CD4-positive, CD25-positive, alpha-beta regulatory T cell (primary cell): Measurements from ENCODE around the gene POLN. TPM values are rescaled to one million over a fixed set of nuclear protein-coding genes. Genes with fewer than 3 reads are reported as not detected.

ENCODE experiments used
- ATAC-seq, 2 donors: fragments of 150-1000 bp; cut with Tn5 transposase; one replicate each; pipeline ENCODE4 v1.10.0; 2021; ENCODE audit warnings: low read depth in 2 of 2, moderate number of reproducible peaks in 2 of 2, moderate library complexity in 1 of 2
- DNase-seq, 3 donors: peaks; one replicate each; pipeline versions ENCODE4 v3.0.0 to v3.0.0-alpha.2; 2012 to 2022; ENCODE audit warnings: mixed read lengths in 1 of 3
- H3K27ac ChIP-seq: one replicate; pipeline ENCODE4 v1.7.0; 2013; ENCODE audit warnings: mild to moderate bottlenecking, low read length; ENCODE audit not compliant: insufficient read depth, poor library complexity, severe bottlenecking
- H3K27me3 ChIP-seq: one replicate; pipeline ENCODE4 v1.7.0; 2013; ENCODE audit warnings: low read length; ENCODE audit not compliant: control insufficient read depth, insufficient read depth
- H3K36me3 ChIP-seq: one replicate; pipeline ENCODE4 v1.7.0; 2013; ENCODE audit warnings: mild to moderate bottlenecking, low read length, moderate library complexity; ENCODE audit not compliant: control insufficient read depth, insufficient read depth
- H3K4me1 ChIP-seq: 2 replicates; pipeline ENCODE4 v1.7.0; 2013; ENCODE audit warnings: mild to moderate bottlenecking, low read length; ENCODE audit not compliant: insufficient read depth, control insufficient read depth, poor library complexity, severe bottlenecking
- H3K4me3 ChIP-seq: one replicate; pipeline ENCODE4 v1.7.0; 2013; ENCODE audit warnings: low read depth, mild to moderate bottlenecking, low read length, moderate library complexity
- H3K9me3 ChIP-seq, 2 experiments: 1 replicate in 1 of 2; 2 replicates in 1 of 2; pipeline ENCODE4 v1.7.0; 2013; ENCODE audit warnings: low read length in 2 of 2, mild to moderate bottlenecking in 1 of 2, moderate library complexity in 1 of 2; ENCODE audit not compliant: control insufficient read depth in 2 of 2
- H3K27ac Mint-ChIP-seq, 3 donors: one replicate each; pipeline ENCODE4 v1.8.0; 2020 to 2022; ENCODE audit warnings: mild to moderate bottlenecking in 3 of 3, mixed read lengths in 3 of 3, moderate library complexity in 2 of 3
- H3K27me3 Mint-ChIP-seq: one replicate; pipeline ENCODE4 v1.8.0; 2022; ENCODE audit warnings: mild to moderate bottlenecking, mixed read lengths
- H3K36me3 Mint-ChIP-seq: one replicate; pipeline ENCODE4 v1.8.0; 2020; ENCODE audit warnings: mixed read lengths
- H3K4me1 Mint-ChIP-seq, 4 donors: one replicate each; pipeline ENCODE4 v1.8.0; 2020 to 2022; ENCODE audit warnings: mixed read lengths in 4 of 4, mild to moderate bottlenecking in 1 of 4
- H3K4me3 Mint-ChIP-seq, 4 donors: one replicate each; pipeline ENCODE4 v1.8.0; 2020 to 2022; ENCODE audit warnings: mild to moderate bottlenecking in 4 of 4, mixed read lengths in 4 of 4, moderate library complexity in 3 of 4
- H3K9me3 Mint-ChIP-seq, 7 donors: one replicate each; pipeline ENCODE4 v1.8.0; 2020 to 2022; ENCODE audit warnings: mixed read lengths in 7 of 7, mild to moderate bottlenecking in 3 of 7, moderate library complexity in 2 of 7
- polyA plus RNA-seq, 4 donors: library from polyadenylated mRNA; unstranded; fragments of 300-500 nt; fragmentation: Illumina TruSeq; gene quantifications; one replicate each; pipeline ENCODE4 v1.2.3, GENCODE V29; 2021
- total RNA-seq: library from RNA; stranded (reverse); gene quantifications from one replicate; pipeline ENCODE4 v1.2.3, GENCODE V29; 2022

The POLN gene
- total and polyA plus RNA-seq, 5 donors from 2014 or later: 0.46 to 4.9 (median 0.94) TPM

GRCh38 chr4:2273221-2273620, 31.3 kb upstream of the POLN start:
- Mint-ChIP-seq H3K4me3 (no peak overlapping the region), H3K4me1 (peaks cover 0 to 4% (median 1%) of the 10 kb centered on the region in 4 donors), H3K27me3 (no peaks in the 10 kb centered on the region), H3K36me3 (peaks cover 7% of the 10 kb centered on the region), H3K9me3 (no peaks in the 10 kb centered on the region), H3K27ac (no peak overlapping the region)
- Histone ChIP-seq H3K4me3 (no peak overlapping the region), H3K9me3 (no peaks in the 10 kb centered on the region), H3K27me3 (no peaks in the 10 kb centered on the region), H3K36me3 (peaks cover 2% of the 10 kb centered on the region), H3K4me1 (no peaks in the 10 kb centered on the region), H3K27ac (no peak overlapping the region)
- DNase-seq (no peak), ATAC-seq (no peak)

GRCh38 chr4:2272828-2273120, 30.9 kb upstream of the POLN start:
- no peaks in the 10 kb centered on the region for H3K9me3 Mint-ChIP-seq
- H3K36me3 Mint-ChIP-seq: peaks cover 7% of the 10 kb centered on the region
- no peaks in the 10 kb centered on the region for H3K4me1 ChIP-seq
- DNase-seq (no peak), ATAC-seq (peak in 1 of 2 donors; percentile 4)
- no peaks in the 10 kb centered on the region for H3K27me3 ChIP-seq
- H3K9me3 ChIP-seq: no peaks in the 10 kb centered on the region
- H3K4me3 Mint-ChIP-seq: no peak overlapping the region
- H3K4me3 ChIP-seq: no peak overlapping the region
- H3K27me3 Mint-ChIP-seq: no peaks in the 10 kb centered on the region
- H3K36me3 ChIP-seq: peaks cover 2% of the 10 kb centered on the region
- H3K27ac Mint-ChIP-seq: no peak overlapping the region
- H3K4me1 Mint-ChIP-seq: peaks cover 0 to 4% (median 1%) of the 10 kb centered on the region in 4 donors
- H3K27ac ChIP-seq: no peak overlapping the region

GRCh38 chr4:2272026-2272827, 30.3 kb upstream of the POLN start:
- Mint-ChIP-seq H3K4me3 (no peak overlapping the region), H3K27me3 (no peaks in the 10 kb centered on the region), H3K36me3 (peaks cover 7% of the 10 kb centered on the region), H3K27ac (no peak overlapping the region), H3K9me3 (no peaks in the 10 kb centered on the region), H3K4me1 (peaks cover 0 to 4% (median 1%) of the 10 kb centered on the region in 4 donors)
- Histone ChIP-seq H3K4me1 (no peaks in the 10 kb centered on the region), H3K4me3 (no peak overlapping the region), H3K27ac (no peak overlapping the region), H3K27me3 (no peaks in the 10 kb centered on the region), H3K36me3 (peaks cover 2% of the 10 kb centered on the region), H3K9me3 (no peaks in the 10 kb centered on the region)
- DNase-seq (no peak), ATAC-seq (no peak)

GRCh38 chr4:2271279-2272025, 29.5 kb upstream of the POLN start:
- peaks cover 0 to 4% (median 1%) of the 10 kb centered on the region in 4 donors for H3K4me1 Mint-ChIP-seq
- H3K27me3 Mint-ChIP-seq: no peaks in the 10 kb centered on the region
- no peak for ATAC-seq
- no peaks in the 10 kb centered on the region for H3K9me3 Mint-ChIP-seq
- Histone ChIP-seq H3K9me3 (no peaks in the 10 kb centered on the region), H3K36me3 (peaks cover 2% of the 10 kb centered on the region), H3K4me3 (no peak overlapping the region), H3K27ac (no peak overlapping the region), H3K4me1 (no peaks in the 10 kb centered on the region), H3K27me3 (no peaks in the 10 kb centered on the region)
- H3K27ac Mint-ChIP-seq: no peak overlapping the region
- no peak for DNase-seq
- peaks cover 7% of the 10 kb centered on the region for H3K36me3 Mint-ChIP-seq
- no peak overlapping the region for H3K4me3 Mint-ChIP-seq

- Mint-ChIP-seq H3K36me3 (peaks cover 7% of the 10 kb centered on the region), H3K27ac (no peak overlapping the region), H3K27me3 (no peaks in the 10 kb centered on the region), H3K4me1 (peaks cover 0 to 4% (median 1%) of the 10 kb centered on the region in 4 donors), H3K4me3 (no peak overlapping the region), H3K9me3 (no peaks in the 10 kb centered on the region)
- Histone ChIP-seq H3K9me3 (no peaks in the 10 kb centered on the region), H3K27me3 (no peaks in the 10 kb centered on the region), H3K4me1 (no peaks in the 10 kb centered on the region), H3K4me3 (no peak overlapping the region), H3K27ac (no peak overlapping the region), H3K36me3 (peaks cover 2% of the 10 kb centered on the region)
- ATAC-seq (no peak), DNase-seq (no peak)
These were observed 28.6 kb upstream of the POLN start for GRCh38 chr4:2270341-2271165.

- no peaks in the 10 kb centered on the region for H3K9me3 Mint-ChIP-seq
- H3K4me1 Mint-ChIP-seq: peaks cover 0 to 5% (median 3%) of the 10 kb centered on the region in 4 donors
- no peak overlapping the region for H3K4me3 Mint-ChIP-seq
These were observed 27.8 kb upstream of the POLN start for GRCh38 chr4:2269618-2270163.

GRCh38 chr4:2269206-2269531, 27.2 kb upstream of the POLN start:
- Mint-ChIP-seq H3K4me3 (no peak overlapping the region), H3K27ac (peak overlapping the region in 1 of 3 donors; percentile 51), H3K9me3 (no peaks in the 10 kb centered on the region), H3K27me3 (no peaks in the 10 kb centered on the region), H3K36me3 (peaks cover 7% of the 10 kb centered on the region), H3K4me1 (peaks cover 0 to 5% (median 3%) of the 10 kb centered on the region in 4 donors)
- Histone ChIP-seq H3K4me1 (no peaks in the 10 kb centered on the region), H3K4me3 (no peak overlapping the region), H3K27ac (no peak overlapping the region), H3K9me3 (no peaks in the 10 kb centered on the region), H3K36me3 (peaks cover 2% of the 10 kb centered on the region), H3K27me3 (no peaks in the 10 kb centered on the region)
- DNase-seq (no peak), ATAC-seq (no peak)

More at GRCh38 chr4:2269618-2270163, 27.8 kb upstream of the POLN start:
- H3K4me1 ChIP-seq: no peaks in the 10 kb centered on the region
- H3K27ac ChIP-seq: no peak overlapping the region
- no peak for DNase-seq
- no peak overlapping the region for H3K27ac Mint-ChIP-seq
- no peak for ATAC-seq
- H3K36me3 Mint-ChIP-seq: peaks cover 7% of the 10 kb centered on the region
- H3K36me3 ChIP-seq: peaks cover 2% of the 10 kb centered on the region
- no peaks in the 10 kb centered on the region for H3K27me3 ChIP-seq
- no peaks in the 10 kb centered on the region for H3K27me3 Mint-ChIP-seq
- H3K4me3 ChIP-seq: no peak overlapping the region
- no peaks in the 10 kb centered on the region for H3K9me3 ChIP-seq
